Astrocyte (in vitro differentiated cells and primary cell): ENCODE measurements around the gene CLMN.

Experiments used
- EZH2 ChIP-seq: IDR thresholded peaks from 2 replicates; pipeline ENCODE4 v1.6.1; 2012; ENCODE audit warnings: mild to moderate bottlenecking, low read length, inconsistent platforms; ENCODE audit not compliant: insufficient read depth
- TF ChIP-seq, protein P1 (sequence below): IDR thresholded peaks from 2 replicates; pipeline ENCODE4 v1.5.1; 2011; ENCODE audit warnings: low read depth, mild to moderate bottlenecking, inconsistent platforms, low read length, moderate library complexity; ENCODE audit not compliant: insufficient read depth

DNA sequence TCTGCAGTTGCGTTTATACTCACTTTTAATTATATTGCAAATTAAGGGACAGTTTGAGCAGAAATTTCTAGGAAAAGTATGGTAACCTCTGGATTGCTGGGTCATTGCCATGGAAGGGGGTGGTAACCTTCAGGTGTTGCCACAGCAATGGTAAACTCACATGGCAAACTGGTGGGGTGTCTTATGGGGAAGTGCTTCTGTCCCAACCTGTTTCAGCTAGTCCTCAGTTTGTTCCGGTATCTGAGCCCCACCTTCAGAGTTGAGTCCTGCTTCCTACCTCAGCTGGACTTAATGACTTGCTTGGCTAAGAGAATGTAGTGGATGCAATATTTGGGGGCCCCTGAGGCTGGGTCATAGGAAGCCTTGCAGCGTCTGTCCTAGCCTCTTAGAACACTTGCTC lies 7.3 kb upstream of the CLMN start:
- TF ChIP-seq, protein P1, sequence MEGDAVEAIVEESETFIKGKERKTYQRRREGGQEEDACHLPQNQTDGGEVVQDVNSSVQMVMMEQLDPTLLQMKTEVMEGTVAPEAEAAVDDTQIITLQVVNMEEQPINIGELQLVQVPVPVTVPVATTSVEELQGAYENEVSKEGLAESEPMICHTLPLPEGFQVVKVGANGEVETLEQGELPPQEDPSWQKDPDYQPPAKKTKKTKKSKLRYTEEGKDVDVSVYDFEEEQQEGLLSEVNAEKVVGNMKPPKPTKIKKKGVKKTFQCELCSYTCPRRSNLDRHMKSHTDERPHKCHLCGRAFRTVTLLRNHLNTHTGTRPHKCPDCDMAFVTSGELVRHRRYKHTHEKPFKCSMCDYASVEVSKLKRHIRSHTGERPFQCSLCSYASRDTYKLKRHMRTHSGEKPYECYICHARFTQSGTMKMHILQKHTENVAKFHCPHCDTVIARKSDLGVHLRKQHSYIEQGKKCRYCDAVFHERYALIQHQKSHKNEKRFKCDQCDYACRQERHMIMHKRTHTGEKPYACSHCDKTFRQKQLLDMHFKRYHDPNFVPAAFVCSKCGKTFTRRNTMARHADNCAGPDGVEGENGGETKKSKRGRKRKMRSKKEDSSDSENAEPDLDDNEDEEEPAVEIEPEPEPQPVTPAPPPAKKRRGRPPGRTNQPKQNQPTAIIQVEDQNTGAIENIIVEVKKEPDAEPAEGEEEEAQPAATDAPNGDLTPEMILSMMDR = no peak
- no peak for TF ChIP-seq EZH2
